SK-N-MC (cell line): ENCODE data around the gene BLTP3A.
"Not testable (repeated sequence)": the region's sequence is repeated elsewhere in the genome, so short reads cannot be mapped to it uniquely, and the experiment has no call there.

ENCODE experiments used
- EZH2 ChIP-seq: fragments of 200-600 bp; sonication (generic); IDR thresholded peaks from one replicate; pipeline ENCODE4 v1.6.1; 2017; ENCODE audit warnings: antibody characterized with exemption
- POLR2AphosphoS5 ChIP-seq: IDR thresholded peaks from 2 replicates; pipeline ENCODE4 v1.6.1; 2012; ENCODE audit warnings: mild to moderate bottlenecking, low read depth, low read length, borderline replicate concordance

DNA sequence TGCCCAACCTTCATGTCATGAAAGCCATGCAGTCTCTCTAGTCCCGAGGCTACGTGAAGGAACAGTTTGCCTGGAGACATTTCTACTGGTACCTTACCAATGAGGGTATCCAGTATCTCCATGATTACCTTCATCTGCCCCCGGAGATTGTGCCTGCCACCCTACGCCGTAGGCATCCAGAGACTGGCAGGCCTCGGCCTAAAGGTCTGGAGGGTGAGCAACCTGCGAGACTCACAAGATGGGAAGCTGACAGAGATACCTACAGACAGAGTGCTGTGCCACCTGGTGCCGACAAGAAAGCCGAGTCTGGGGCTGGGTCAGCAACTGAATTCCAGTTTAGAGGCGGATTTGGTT, 47.6 kb upstream of the BLTP3A start:
- TF ChIP-seq EZH2, POLR2AphosphoS5: not testable (repeated sequence)
